Activated CD4-positive, alpha-beta T cell treated with anti-CD3 and anti-CD28 coated beads, Interleukin-2, amount 50 U/mL, for 48 hours (primary cell): ENCODE data around the gene BHLHE41.

ENCODE experiments used
- DNase-seq, 2 experiments: peaks; one replicate each; pipeline ENCODE4 v3.0.0-alpha.2; 2020

The BHLHE41 gene

GRCh38 chr12:26124446-26125399, at the start of gene BHLHE41:
BHLHE41 (minus strand) TSS chr12:26125037; CDS start chr12:26124779, 258 bp downstream.
- peak; percentile 8 to 17 for DNase-seq

GRCh38 chr12:26172946-26173552, 48.2 kb upstream of the BHLHE41 start:
- no peak for DNase-seq

GRCh38 chr12:26172539-26172938, 47.7 kb upstream of the BHLHE41 start:
- DNase-seq: no peak

- no peak for DNase-seq
Observed at GRCh38 chr12:26172013-26172412, 47.2 kb upstream of the BHLHE41 start.

- DNase-seq: no peak
Observed at GRCh38 chr12:26164118-26164517, 39.3 kb upstream of the BHLHE41 start.

GRCh38 chr12:26162905-26163304, 38.1 kb upstream of the BHLHE41 start:
- no peak for DNase-seq

GRCh38 chr12:26162174-26162573, 37.3 kb upstream of the BHLHE41 start:
- no peak for DNase-seq

- DNase-seq: no peak
Observed at GRCh38 chr12:26158078-26158764, 33.4 kb upstream of the BHLHE41 start.

- DNase-seq: no peak
Observed at GRCh38 chr12:26157001-26157400, 32.2 kb upstream of the BHLHE41 start.

GRCh38 chr12:26156201-26156871, 31.5 kb upstream of the BHLHE41 start:
- DNase-seq: no peak

- DNase-seq: no peak
Observed at GRCh38 chr12:26153421-26154154, 28.8 kb upstream of the BHLHE41 start.

GRCh38 chr12:26152507-26153102, 27.8 kb upstream of the BHLHE41 start:
- no peak for DNase-seq

- DNase-seq: no peak
Observed at GRCh38 chr12:26150736-26151450, 26.1 kb upstream of the BHLHE41 start.

GRCh38 chr12:26149968-26150500, 25.2 kb upstream of the BHLHE41 start:
- DNase-seq: no peak

- no peak for DNase-seq
Observed at GRCh38 chr12:26148291-26148690, 23.5 kb upstream of the BHLHE41 start.

- DNase-seq: no peak
Observed at GRCh38 chr12:26143291-26143690, 18.5 kb upstream of the BHLHE41 start.

GRCh38 chr12:26138860-26139259, 14.0 kb upstream of the BHLHE41 start:
- no peak for DNase-seq

- no peak for DNase-seq
Observed at GRCh38 chr12:26136688-26137087, 11.9 kb upstream of the BHLHE41 start.

GRCh38 chr12:26135571-26135970, 10.7 kb upstream of the BHLHE41 start:
- DNase-seq: no peak

GRCh38 chr12:26135010-26135420, 10.2 kb upstream of the BHLHE41 start:
- DNase-seq: no peak

GRCh38 chr12:26134540-26134939, 9.7 kb upstream of the BHLHE41 start:
- no peak for DNase-seq
